Mucosa of stomach (tissue), 1 donor: ENCODE results near the gene NBEAL1.
"Not testable (repeated sequence)": the region's sequence is repeated elsewhere in the genome, so short reads cannot be mapped to it uniquely, and the experiment has no call there.

Source experiments
- H3K27me3 ChIP-seq: one replicate; pipeline ENCODE4 v1.7.0; 2013; ENCODE audit warnings: mild to moderate bottlenecking, low read length; ENCODE audit not compliant: control insufficient read depth, insufficient read depth
- H3K36me3 ChIP-seq: one replicate; pipeline ENCODE4 v1.7.0; 2013; ENCODE audit warnings: low read length; ENCODE audit not compliant: control insufficient read depth, insufficient read depth
- H3K4me1 ChIP-seq: one replicate; pipeline ENCODE4 v1.7.0; 2013; ENCODE audit warnings: mild to moderate bottlenecking, low read length; ENCODE audit not compliant: control insufficient read depth, insufficient read depth
- H3K4me3 ChIP-seq: one replicate; pipeline ENCODE4 v1.7.0; 2013; ENCODE audit warnings: low read length
- H3K9ac ChIP-seq: one replicate; pipeline ENCODE4 v1.7.0; 2013; ENCODE audit warnings: mild to moderate bottlenecking, low read length, moderate library complexity
- H3K9me3 ChIP-seq: one replicate; pipeline ENCODE4 v1.7.0; 2013; ENCODE audit warnings: mild to moderate bottlenecking, low read length, moderate library complexity; ENCODE audit not compliant: control insufficient read depth
- donor health status: Pancreatic carcinoma.

The NBEAL1 gene

DNA sequence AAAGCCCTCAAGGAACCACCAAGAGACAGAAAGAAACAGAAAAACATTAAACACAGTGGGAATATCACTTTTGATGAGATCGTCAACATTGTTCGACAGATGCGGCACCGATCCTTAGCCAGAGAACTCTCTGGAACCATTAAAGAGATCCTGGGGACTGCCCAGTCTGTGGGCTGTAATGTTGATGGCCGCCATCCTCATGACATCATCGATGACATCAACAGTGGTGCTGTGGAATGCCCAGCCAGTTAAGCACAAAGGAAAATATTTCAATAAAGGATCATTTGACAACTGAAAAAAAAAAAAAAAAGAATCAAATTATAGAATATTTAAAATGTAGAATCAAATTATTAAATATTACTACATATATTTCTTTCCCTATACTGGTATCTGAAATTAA, 176.4 kb downstream of the NBEAL1 start:
- not testable (repeated sequence) for H3K4me1 ChIP-seq, H3K9me3 ChIP-seq, H3K4me3 ChIP-seq, H3K36me3 ChIP-seq, H3K27me3 ChIP-seq, H3K9ac ChIP-seq

DNA sequence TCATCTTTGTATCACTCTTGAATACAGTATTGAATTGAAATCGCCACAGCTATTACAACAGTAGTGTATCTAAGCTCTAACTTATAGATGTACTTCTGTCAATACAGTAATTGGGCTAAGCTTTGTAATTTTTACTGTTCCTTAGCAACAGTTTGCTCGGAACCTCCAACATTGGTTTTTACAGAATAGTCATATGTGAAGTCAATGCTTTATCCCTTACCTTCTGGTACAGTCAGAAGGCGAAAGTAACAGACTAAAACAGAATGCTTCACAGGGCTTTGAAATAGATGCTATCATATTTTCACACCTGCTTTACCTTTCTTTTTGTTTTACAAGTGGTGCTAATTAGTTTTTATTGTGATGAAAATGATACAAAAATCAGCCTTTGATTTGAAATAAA, 177.3 kb downstream of the NBEAL1 start:
- no peaks in the 10 kb centered on the region for H3K9me3 ChIP-seq
- H3K4me3 ChIP-seq = no peak overlapping the region
- no peak overlapping the region for H3K9ac ChIP-seq
- no peaks in the 10 kb centered on the region for H3K27me3 ChIP-seq
- no peaks in the 10 kb centered on the region for H3K36me3 ChIP-seq
- no peaks in the 10 kb centered on the region for H3K4me1 ChIP-seq

DNA sequence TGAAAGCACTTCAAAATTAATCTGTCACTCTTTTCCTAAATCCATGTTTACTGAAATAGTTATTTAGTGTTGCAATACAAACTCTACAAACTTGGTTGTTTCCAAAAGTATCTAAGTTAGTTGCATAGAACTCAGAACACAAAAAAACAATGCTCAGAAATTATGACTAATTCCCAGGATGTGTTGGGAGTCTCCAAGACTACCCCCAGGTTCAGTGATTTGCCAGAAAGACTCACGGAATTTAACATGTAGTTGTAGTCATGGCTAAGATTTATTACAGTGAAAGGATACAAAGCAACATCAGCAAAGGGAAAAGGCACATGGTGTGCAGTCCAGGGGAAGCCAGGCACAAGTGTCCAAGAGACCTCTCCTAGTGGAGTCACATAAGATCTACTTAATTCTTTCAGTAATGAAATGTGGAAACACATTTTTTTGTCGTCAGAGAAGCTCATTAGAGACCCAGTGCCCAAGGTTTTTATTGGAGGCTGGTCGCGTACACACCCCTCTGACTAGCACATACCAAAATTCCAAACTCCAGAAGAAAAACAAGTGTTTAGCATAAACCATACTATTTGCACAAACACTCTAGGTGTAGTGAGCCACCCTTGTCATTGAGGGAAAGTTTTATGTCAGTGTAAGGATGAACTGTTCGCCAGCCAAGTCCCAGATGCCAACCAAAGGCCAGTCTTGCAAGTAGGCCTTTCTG, 180.8 kb downstream of the NBEAL1 start:
- H3K4me3 ChIP-seq = no peak overlapping the region

DNA sequence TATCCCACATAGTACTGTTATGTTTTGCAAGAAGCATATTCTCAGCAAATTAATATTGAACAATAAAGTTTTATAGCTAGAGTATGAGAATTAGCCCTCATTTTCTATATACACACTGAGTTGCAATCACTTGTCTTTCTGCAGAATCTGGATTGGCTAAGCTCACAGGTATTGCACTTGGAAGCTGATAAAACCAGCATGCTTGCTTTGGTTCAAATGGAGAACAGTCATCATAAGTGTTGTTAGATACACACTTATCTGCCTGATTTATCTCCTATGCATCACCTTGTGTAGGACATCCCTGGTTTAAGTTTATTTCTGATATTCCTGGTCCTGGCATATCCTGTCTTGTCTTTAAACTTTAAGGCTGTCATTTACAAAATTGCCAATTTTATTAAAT, 186.2 kb downstream of the NBEAL1 start:
- Histone ChIP-seq H3K9ac (no peak overlapping the region), H3K4me1 (no peaks in the 10 kb centered on the region), H3K9me3 (no peaks in the 10 kb centered on the region), H3K4me3 (no peak overlapping the region), H3K36me3 (no peaks in the 10 kb centered on the region), H3K27me3 (no peaks in the 10 kb centered on the region)

More for the DNA sequence above, 180.8 kb downstream of the NBEAL1 start:
- Histone ChIP-seq H3K9me3 (no peaks in the 10 kb centered on the region), H3K36me3 (no peaks in the 10 kb centered on the region), H3K27me3 (no peaks in the 10 kb centered on the region), H3K9ac (no peak overlapping the region), H3K4me1 (no peaks in the 10 kb centered on the region)

DNA sequence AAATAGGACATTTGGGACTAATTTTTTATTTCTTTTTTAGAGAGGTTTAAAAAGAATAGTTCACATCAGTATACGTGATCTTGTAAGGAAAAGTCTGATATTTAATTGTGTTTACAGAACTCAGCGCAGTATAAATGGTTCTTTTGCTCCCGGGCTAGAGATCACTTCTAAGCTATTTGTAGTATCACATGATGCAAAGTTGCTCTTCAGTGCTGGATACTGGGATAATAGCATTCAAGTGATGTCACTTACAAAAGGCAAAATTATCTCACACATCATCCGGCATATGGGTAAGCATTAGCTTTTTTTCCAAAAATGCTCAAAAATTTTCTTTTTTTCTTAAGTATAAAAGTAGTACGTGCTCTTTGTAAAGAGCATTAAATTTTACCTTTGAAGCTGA, 186.8 kb downstream of the NBEAL1 start:
- Histone ChIP-seq H3K27me3 (no peaks in the 10 kb centered on the region), H3K9me3 (no peaks in the 10 kb centered on the region), H3K36me3 (no peaks in the 10 kb centered on the region), H3K4me1 (no peaks in the 10 kb centered on the region), H3K9ac (no peak overlapping the region), H3K4me3 (no peak overlapping the region)

DNA sequence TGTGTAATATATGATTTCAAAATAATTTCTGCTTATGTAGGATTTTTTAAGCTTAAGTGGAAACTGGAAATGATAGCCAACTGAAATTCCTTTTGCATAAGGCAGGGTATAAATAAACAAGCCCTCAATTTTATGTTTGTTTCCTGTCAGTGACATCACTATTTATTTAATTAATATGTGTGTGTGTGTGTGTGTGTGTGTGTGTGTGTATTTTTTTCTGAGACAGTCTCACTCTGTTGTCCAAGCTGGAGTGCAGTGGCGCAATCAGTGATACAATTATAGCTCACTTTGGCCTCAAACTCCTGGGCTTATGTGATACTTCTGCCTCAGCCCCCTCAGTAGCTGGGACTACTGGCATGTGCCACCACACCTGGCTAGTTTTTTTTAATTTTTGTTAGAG, 194.9 kb downstream of the NBEAL1 start:
- no peaks in the 10 kb centered on the region for H3K27me3 ChIP-seq
- H3K36me3 ChIP-seq = no peaks in the 10 kb centered on the region
- no peak overlapping the region for H3K9ac ChIP-seq
- no peaks in the 10 kb centered on the region for H3K9me3 ChIP-seq
- H3K4me1 ChIP-seq = no peaks in the 10 kb centered on the region
- H3K4me3 ChIP-seq = no peak overlapping the region

DNA sequence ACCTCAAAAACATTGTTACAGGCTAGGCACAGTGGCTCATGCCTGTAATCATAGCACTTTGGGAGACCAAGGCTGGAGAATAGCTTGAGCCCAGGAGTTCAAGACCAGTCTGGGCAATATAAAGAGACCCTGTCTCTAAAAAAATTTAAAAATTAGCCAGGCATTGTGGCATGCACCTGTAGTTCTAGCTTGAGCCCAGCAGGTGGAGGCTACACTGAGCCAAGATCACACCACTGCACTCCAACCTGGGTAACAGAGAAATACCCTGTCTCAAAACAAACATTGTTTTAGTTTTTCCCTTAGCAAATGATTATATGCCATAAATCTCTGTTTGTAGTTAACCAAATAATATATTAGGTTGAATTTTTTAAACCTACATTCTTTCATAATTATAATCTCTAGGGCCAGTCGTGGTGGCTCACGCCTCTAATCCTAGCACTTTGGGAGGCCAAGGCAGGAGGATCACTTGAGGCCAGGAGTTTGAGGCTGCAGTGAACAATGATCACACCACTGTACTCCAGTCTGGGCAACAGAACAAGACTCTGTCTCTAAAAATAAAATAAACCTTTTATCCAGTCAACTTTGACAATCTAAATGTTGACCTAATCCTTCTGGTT, 210.9 kb downstream of the NBEAL1 start:
- H3K9me3 ChIP-seq = no peaks in the 10 kb centered on the region

DNA sequence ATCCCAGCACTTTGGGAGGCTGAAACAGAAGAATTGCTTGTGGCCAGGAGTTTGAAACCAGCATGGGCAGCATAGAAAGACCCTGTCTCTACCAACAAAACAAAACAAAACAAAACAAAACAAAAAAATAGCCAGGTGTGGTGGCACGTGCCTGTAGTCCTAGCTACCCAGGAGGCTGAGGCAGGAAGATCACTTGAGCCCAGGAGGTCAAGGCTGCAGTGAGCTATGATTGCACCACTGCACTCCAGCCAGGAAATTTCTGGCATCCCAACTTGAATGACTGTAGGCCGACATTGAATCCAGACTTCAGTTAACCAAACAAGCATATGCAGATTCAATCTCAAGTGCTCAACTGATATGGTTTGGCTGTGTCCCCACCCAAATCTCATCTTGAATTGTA, 215.0 kb downstream of the NBEAL1 start:
- not testable (repeated sequence) for H3K36me3 ChIP-seq, H3K4me1 ChIP-seq, H3K27me3 ChIP-seq, H3K9me3 ChIP-seq, H3K9ac ChIP-seq, H3K4me3 ChIP-seq

More for the DNA sequence above, 210.9 kb downstream of the NBEAL1 start:
- Histone ChIP-seq H3K36me3 (no peaks in the 10 kb centered on the region), H3K27me3 (no peaks in the 10 kb centered on the region), H3K4me1 (no peaks in the 10 kb centered on the region), H3K4me3 (no peak overlapping the region), H3K9ac (no peak overlapping the region)

DNA sequence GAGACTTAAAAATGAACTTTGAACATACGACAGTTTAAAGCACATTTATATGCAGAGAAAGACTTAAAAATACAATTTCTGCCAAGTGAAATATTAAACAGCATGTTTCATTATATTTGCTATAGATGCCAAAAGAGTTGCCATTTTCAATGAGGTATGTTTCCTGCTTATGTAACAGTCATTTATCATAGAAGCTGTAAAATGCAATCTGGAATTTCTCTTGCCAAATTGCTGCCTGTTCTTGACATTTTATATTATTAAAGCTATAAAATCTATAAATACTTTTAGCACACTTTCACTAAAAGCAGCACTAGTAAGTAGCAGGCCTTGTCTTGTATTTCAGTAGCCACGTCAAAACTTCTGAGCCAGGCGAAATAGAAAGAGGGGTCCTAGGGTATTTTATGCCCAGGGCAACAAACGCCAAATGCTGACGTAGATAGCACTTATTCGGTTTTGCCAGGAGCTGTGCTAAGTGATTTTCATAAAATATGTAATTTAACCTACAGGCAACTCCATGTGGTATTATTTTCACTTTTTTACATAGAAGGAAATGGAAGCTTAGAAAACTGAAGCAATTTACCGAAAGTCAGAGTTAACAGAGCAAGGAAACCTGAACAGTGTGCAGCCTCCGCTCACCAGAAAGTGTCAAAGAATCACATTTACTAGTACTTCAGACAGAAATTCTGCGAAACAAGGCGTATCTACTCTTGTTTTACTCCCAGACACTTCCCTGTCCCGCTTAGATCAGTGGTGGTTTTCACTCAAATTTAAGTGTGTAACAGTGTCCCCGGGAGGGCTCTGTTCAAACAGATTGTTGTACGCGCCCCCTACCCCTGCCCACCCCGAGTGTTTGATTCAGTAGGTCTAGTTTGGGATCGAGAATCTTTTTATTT, 222.9 kb downstream of the NBEAL1 start:
- peak overlapping the region; percentile 97 for H3K9ac ChIP-seq
- H3K4me1 ChIP-seq = peaks cover 9% of the 10 kb centered on the region
- H3K36me3 ChIP-seq = no peaks in the 10 kb centered on the region
- no peaks in the 10 kb centered on the region for H3K27me3 ChIP-seq
- no peaks in the 10 kb centered on the region for H3K9me3 ChIP-seq
- no peak overlapping the region for H3K4me3 ChIP-seq

DNA sequence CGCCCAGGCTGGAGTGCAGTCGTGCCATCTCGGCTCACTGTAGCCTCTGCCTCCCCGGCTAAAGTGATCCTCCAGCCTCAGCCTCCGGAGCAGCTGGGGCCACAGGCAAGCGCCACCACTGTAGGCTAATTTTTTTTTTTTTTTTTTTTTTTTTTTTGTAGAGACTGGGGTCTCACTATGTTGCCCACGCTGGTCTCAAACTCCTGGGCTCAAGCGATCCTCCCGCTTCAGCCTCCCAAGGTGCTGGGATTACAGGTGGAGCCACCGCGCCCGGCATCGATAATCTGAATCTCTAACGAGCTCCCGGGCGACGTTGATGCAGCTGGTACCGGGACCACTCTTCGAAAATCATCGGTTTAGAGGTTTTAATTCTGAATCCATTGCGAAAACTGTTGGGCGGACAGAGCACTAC, 223.6 kb downstream of the NBEAL1 start:
- Histone ChIP-seq H3K9ac (peak overlapping the region; percentile 97), H3K27me3 (no peaks in the 10 kb centered on the region), H3K9me3 (no peaks in the 10 kb centered on the region), H3K4me3 (no peak overlapping the region), H3K4me1 (peaks cover 9% of the 10 kb centered on the region), H3K36me3 (no peaks in the 10 kb centered on the region)

DNA sequence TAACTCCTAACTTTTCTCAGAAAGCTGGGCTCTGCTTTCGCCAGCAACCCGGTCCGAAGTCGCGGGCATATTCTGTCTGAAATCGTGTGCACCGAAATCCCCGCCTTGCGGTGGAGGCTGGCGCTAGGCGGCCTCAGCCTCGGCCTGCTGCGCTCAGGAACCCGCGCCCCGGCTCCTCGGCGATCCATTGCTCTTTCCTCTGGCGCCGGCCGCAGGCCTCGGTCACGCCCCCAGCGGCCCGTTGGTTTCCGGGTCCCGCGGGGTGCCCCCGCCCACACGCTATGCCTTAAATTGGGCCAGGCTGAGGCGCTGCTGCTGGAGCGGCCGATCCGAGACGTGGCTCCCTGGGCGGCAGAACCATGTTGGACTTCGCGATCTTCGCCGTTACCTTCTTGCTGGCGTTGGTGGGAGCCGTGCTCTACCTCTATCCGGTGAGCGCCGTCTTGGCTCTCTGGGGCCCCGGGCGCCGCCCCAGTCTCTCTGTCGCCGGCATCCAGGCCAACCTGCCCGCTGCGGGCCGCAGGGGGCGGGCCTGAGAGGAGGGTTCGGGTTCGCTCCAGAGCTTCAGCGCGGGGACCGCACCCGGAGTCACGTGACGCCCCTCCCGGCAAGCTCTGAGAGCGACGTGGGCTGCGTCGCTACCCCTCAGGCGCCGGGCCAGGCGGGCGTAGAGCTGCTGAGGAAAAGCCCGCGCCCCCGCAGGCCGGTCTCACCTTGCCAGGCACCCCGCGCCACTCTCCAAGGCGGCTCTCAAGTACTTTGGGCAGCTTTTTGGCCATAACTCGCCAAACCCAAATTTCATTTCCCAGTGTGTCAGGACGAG, 224.2 kb downstream of the NBEAL1 start, which contains the start of gene CYP20A1:
TSS of gene CYP20A1 (plus strand) at position 315 of the 823 bp plus-strand sequence. CDS start at position 360, 45 bp downstream.
- Histone ChIP-seq H3K36me3 (no peaks in the 10 kb centered on the region), H3K4me3 (peak within 1 kb of the TSS; percentile 63)

More for the DNA sequence above, 224.2 kb downstream of the NBEAL1 start, which contains the start of gene CYP20A1:
- Histone ChIP-seq H3K9ac (peak within 1 kb of the TSS; percentile 97), H3K9me3 (no peaks in the 10 kb centered on the region), H3K27me3 (no peaks in the 10 kb centered on the region), H3K4me1 (peaks cover 9% of the 10 kb centered on the region)
